Measurements from ENCODE around the gene NFASC.

The NFASC gene

GRCh38 chr1:204960306-204961125, 89.9 kb downstream of the NFASC start:
- no peak for DNase-seq

GRCh38 chr1:204961765-204962419, 91.2 kb downstream of the NFASC start:
- no peak for DNase-seq

GRCh38 chr1:204962742-204963632, 92.3 kb downstream of the NFASC start:
- DNase-seq: no peak

- DNase-seq: no peak
These were observed 96.8 kb downstream of the NFASC start for GRCh38 chr1:204967451-204967850.

- DNase-seq: no peak
These were observed 97.5 kb downstream of the NFASC start for GRCh38 chr1:204968135-204968534.

GRCh38 chr1:204968951-204969350, 98.3 kb downstream of the NFASC start:
- no peak for DNase-seq

GRCh38 chr1:204970937-204971336, 100.3 kb downstream of the NFASC start:
- no peak for DNase-seq

- no peak for DNase-seq
These were observed 101.1 kb downstream of the NFASC start for GRCh38 chr1:204971517-204972336.

- no peak for DNase-seq
These were observed 101.8 kb downstream of the NFASC start for GRCh38 chr1:204972426-204972825.

- DNase-seq: no peak
These were observed 102.8 kb downstream of the NFASC start for GRCh38 chr1:204973449-204973848.

GRCh38 chr1:204974327-204974726, 103.7 kb downstream of the NFASC start:
- no peak for DNase-seq

- no peak for DNase-seq
These were observed 104.4 kb downstream of the NFASC start for GRCh38 chr1:204975021-204975420.

GRCh38 chr1:204975568-204976235, 105.0 kb downstream of the NFASC start:
- peak; percentile 31 for DNase-seq

- DNase-seq: no peak
These were observed 106.0 kb downstream of the NFASC start for GRCh38 chr1:204976646-204977045.

GRCh38 chr1:204977318-204977717, 106.7 kb downstream of the NFASC start:
- DNase-seq: no peak

- DNase-seq: no peak
These were observed 108.1 kb downstream of the NFASC start for GRCh38 chr1:204978782-204979181.

- no peak for DNase-seq
These were observed 108.6 kb downstream of the NFASC start for GRCh38 chr1:204979306-204979705.

- no peak for DNase-seq
These were observed 109.4 kb downstream of the NFASC start for GRCh38 chr1:204979891-204980649.

- no peak for DNase-seq
These were observed 110.3 kb downstream of the NFASC start for GRCh38 chr1:204980840-204981405.

GRCh38 chr1:204983136-204983535, 112.5 kb downstream of the NFASC start:
- DNase-seq: no peak

- no peak for DNase-seq
These were observed 113.2 kb downstream of the NFASC start for GRCh38 chr1:204983881-204984280.

Measured in T-helper 9 cell (primary cell).